K562 (cell line): Measurements from ENCODE around the gene UPK2. TPM values are rescaled to one million over a fixed set of nuclear protein-coding genes. Genes with fewer than 3 reads are reported as not detected.

Experiments used
- ARID3A ChIP-seq: IDR thresholded peaks from 2 replicates; pipeline ENCODE4 v1.6.1; 2012; ENCODE audit warnings: low read depth, low read length, improper control_type of control experiment, borderline replicate concordance
- C11orf30 ChIP-seq: fragments of 450-650 bp; IDR thresholded peaks from 2 replicates; pipeline ENCODE4 v1.6.1; 2016; ENCODE audit warnings: low read depth, mild to moderate bottlenecking
- CBFB ChIP-seq: sonication (generic); formaldehyde crosslinking; IDR thresholded peaks from 2 replicates; pipeline ENCODE4 v1.4.0; 2020; ENCODE audit warnings: mild to moderate bottlenecking, missing genetic modification reagents
- CTCFL ChIP-seq: IDR thresholded peaks from 2 replicates; pipeline ENCODE4 v1.6.1; 2011; ENCODE audit warnings: borderline replicate concordance, low read depth, mild to moderate bottlenecking, moderate library complexity, low read length; ENCODE audit not compliant: insufficient read depth, poor library complexity, severe bottlenecking
- FOXK2 ChIP-seq, 2 experiments: fragments of 450-650 bp; IDR thresholded peaks in 1 of 2; conservative IDR thresholded peaks in 1 of 2; 2 replicates each; pipeline ENCODE4 v1.6.1; 2016; ENCODE audit warnings: low read depth in 2 of 2, mild to moderate bottlenecking in 1 of 2
- ILK ChIP-seq: fragments of 450-650 bp; IDR thresholded peaks from 2 replicates; pipeline ENCODE4 v1.6.1; 2016; ENCODE audit warnings: missing genetic modification characterization, low read depth, mild to moderate bottlenecking, missing compliant biosample characterization, moderate library complexity, borderline replicate concordance
- IRF2 ChIP-seq: sonication (generic); formaldehyde crosslinking; IDR thresholded peaks from 2 replicates; pipeline ENCODE4 v1.8.1; 2022; ENCODE audit warnings: mild to moderate bottlenecking, missing genetic modification reagents
- JUND ChIP-seq, 2 experiments: IDR thresholded peaks; 2 replicates in 1 of 2; 3 replicates in 1 of 2; pipeline ENCODE4 v1.6.1; 2011; ENCODE audit warnings: borderline replicate concordance in 2 of 2, low read depth in 2 of 2, low read length in 2 of 2, improper control_type of control experiment in 1 of 2, missing biosample characterization in 1 of 2, missing genetic modification characterization in 1 of 2, missing genetic modification reagents in 1 of 2
- KDM5B ChIP-seq: fragments of 200-600 bp; sonication (generic); IDR thresholded peaks from 2 replicates; pipeline ENCODE4 v1.6.1; 2012; ENCODE audit warnings: low read depth, mild to moderate bottlenecking, moderate library complexity, low read length, control low read depth, inconsistent platforms; ENCODE audit not compliant: insufficient replicate concordance
- MAZ ChIP-seq, 2 experiments: fragments of 450-650 bp in 1 of 2; sonication (generic) in 1 of 2; formaldehyde crosslinking; IDR thresholded peaks in 1 of 2; conservative IDR thresholded peaks in 1 of 2; 2 replicates each; pipeline versions ENCODE4 v1.4.0 to v1.5.0; 2020; ENCODE audit warnings: mild to moderate bottlenecking in 1 of 2, missing genetic modification reagents in 1 of 2
- MNT ChIP-seq, 2 experiments: fragments of 450-650 bp; conservative IDR thresholded peaks; 2 replicates each; pipeline ENCODE4 v1.6.1; 2017; ENCODE audit warnings: mild to moderate bottlenecking in 2 of 2, moderate library complexity in 2 of 2
- POLR2A ChIP-seq: fragments of 450-650 bp; conservative IDR thresholded peaks from 2 replicates; pipeline ENCODE4 v1.6.1; 2016
- POLR2G ChIP-seq: fragments of 200-400 bp; formaldehyde crosslinking; IDR thresholded peaks from 2 replicates; pipeline ENCODE4 v1.6.1; 2017; ENCODE audit warnings: low read depth, mild to moderate bottlenecking, antibody characterized with exemption, low read length, moderate library complexity
- SIN3A ChIP-seq, 2 experiments: fragments of 150-350 bp in 1 of 2; IDR thresholded peaks; 2 replicates each; pipeline ENCODE4 v1.6.1; 2011 to 2016; ENCODE audit warnings: borderline replicate concordance in 2 of 2, low read depth in 2 of 2, low read length in 2 of 2, mild to moderate bottlenecking in 2 of 2, moderate library complexity in 2 of 2; ENCODE audit not compliant: control insufficient read depth in 1 of 2
- YY1 ChIP-seq, 3 experiments: IDR thresholded peaks; 2 replicates each; pipeline ENCODE4 v1.6.1; 2011; ENCODE audit warnings: low read length in 2 of 3, mild to moderate bottlenecking in 2 of 3, moderate library complexity in 2 of 3, borderline replicate concordance in 1 of 3, control low read depth in 1 of 3, low read depth in 1 of 3; ENCODE audit not compliant: insufficient read depth in 3 of 3, insufficient replicate concordance in 2 of 3, control insufficient read depth in 1 of 3, insufficient read length in 1 of 3; ENCODE audit errors: extremely low read depth in 1 of 3
- ZFP36 ChIP-seq: fragments of 150-350 bp; IDR thresholded peaks from 2 replicates; pipeline ENCODE4 v1.6.1; 2018; ENCODE audit warnings: low read length, low read depth; ENCODE audit not compliant: partially characterized antibody
- ZFX ChIP-seq: sonication (generic); formaldehyde crosslinking; IDR thresholded peaks from 2 replicates; pipeline ENCODE4 v1.8.0; 2022; ENCODE audit warnings: mild to moderate bottlenecking, missing genetic modification reagents, moderate library complexity
- polyA plus RNA-seq, 8 experiments: library from polyadenylated mRNA; depleted of rRNA in 4 of 8; stranded (reverse) in 5 of 8; unstranded in 3 of 8; fragments of >200 nt; fragmentation: Nextera tagmentation in 2 of 8; fragmentation: Illumina TruSeq in 1 of 8; extraction: Ambion mirVana in 2 of 8; extraction: Trizol in 1 of 8; gene quantifications; 2 replicates each; pipeline versions ENCODE4 v1.2.1 to v1.2.3, GENCODE V29; 2011 to 2014; ENCODE audit warnings: inconsistent platforms in 1 of 8, missing spikeins in 1 of 8
- total RNA-seq, 7 experiments: library from RNA; depleted of rRNA in 6 of 7; stranded (reverse); fragments of >200 nt in 6 of 7; fragmentation: Illumina TruSeq in 2 of 7; extraction: Trizol in 2 of 7; gene quantifications; 2 replicates each; pipeline versions ENCODE4 v1.2.1 to v1.2.3, GENCODE V29; 2011 to 2021; ENCODE audit warnings: low replicate concordance in 1 of 7

The UPK2 gene
- total and polyA plus RNA-seq, 9 of the 15 experiments (the other 6 are each of a cell fraction or from before 2014, with no cell fraction given), result not detected

GRCh38 chr11:118997627-118998387 lies 41.7 kb downstream of the UPK2 start, which contains the start of gene CENATAC (continued):
- peak; percentile 44 to 52; a peak in 3 of 4 replicates for TF ChIP-seq MNT (conservative IDR thresholded peaks at IDR 0.05)
- peak; percentile 27 to 83; a peak in 1 of 4 replicates for TF ChIP-seq SIN3A (IDR thresholded peaks at IDR 0.05; ENCODE audit: borderline replicate concordance in 2 of 2, control insufficient read depth in 1 of 2, low read depth in 2 of 2, low read length in 2 of 2)
- TF ChIP-seq ILK (tag), result no peak
- peak; percentile 67 for TF ChIP-seq C11orf30
- TF ChIP-seq IRF2, result no peak
- peak; percentile 67 to 74; a peak in 3 of 4 replicates for TF ChIP-seq FOXK2 (conservative IDR thresholded peaks at IDR 0.05 in 1 of 2, IDR thresholded peaks at IDR 0.05 in 1 of 2; ENCODE audit: low read depth in 2 of 2)
- no peak for TF ChIP-seq ZFP36
- no peak for TF ChIP-seq JUND (IDR thresholded peaks at IDR 0.05; ENCODE audit: borderline replicate concordance, low read depth, low read length)
- 0 out of 3 replicates have a peak, but pooled peaks have one; percentile 15 for TF ChIP-seq JUND (tag; IDR thresholded peaks at IDR 0.05; ENCODE audit: borderline replicate concordance, low read depth, low read length)
- TF ChIP-seq ARID3A, result no peak
- peak; percentile 44 to 80 (median 66) for TF ChIP-seq YY1 (IDR thresholded peaks at IDR 0.05; ENCODE audit: borderline replicate concordance in 1 of 3, control insufficient read depth in 1 of 3, extremely low read depth in 1 of 3, insufficient read depth in 3 of 3, insufficient read length in 1 of 3, insufficient replicate concordance in 2 of 3, low read depth in 1 of 3, low read length in 2 of 3)
- TF ChIP-seq POLR2A, result peak; percentile 89
- TF ChIP-seq POLR2G, result peak; percentile 94
- TF ChIP-seq KDM5B, result peak; percentile 95
- TF ChIP-seq ZFX (CRISPR knock-in tag), result peak; percentile 95
- peak; percentile 56 to 79; a peak in 3 of 4 replicates for TF ChIP-seq MAZ (CRISPR knock-in tag; conservative IDR thresholded peaks at IDR 0.05 in 1 of 2, IDR thresholded peaks at IDR 0.05 in 1 of 2)
- TF ChIP-seq CTCFL, result peak; percentile 27
- peak; percentile 80; the same call in 1 of the 2 replicates for TF ChIP-seq CBFB (CRISPR knock-in tag)
